ENCODE data around the gene IFNAR1.

- TF ChIP-seq CTCF (IDR thresholded peaks at IDR 0.05; ENCODE audit: extremely low read depth in 1 of 2, insufficient read depth in 1 of 2, low read depth in 1 of 2, low read length in 2 of 2) = no peak
- no peak for TF ChIP-seq POLR2AphosphoS5 (IDR thresholded peaks at IDR 0.05; ENCODE audit: insufficient read depth, low read depth, low read length)
- no peak for TF ChIP-seq POLR2A (IDR thresholded peaks at IDR 0.05; ENCODE audit: low read depth, low read length)
- TF ChIP-seq JUN (IDR thresholded peaks at IDR 0.05; ENCODE audit: borderline replicate concordance, insufficient read depth, insufficient read length, low read depth) = no peak
These were observed 22.7 kb upstream of the IFNAR1 start for GRCh38 chr21:33302055-33302454.
